ENCODE data around the gene PPME1.

The PPME1 gene

DNA sequence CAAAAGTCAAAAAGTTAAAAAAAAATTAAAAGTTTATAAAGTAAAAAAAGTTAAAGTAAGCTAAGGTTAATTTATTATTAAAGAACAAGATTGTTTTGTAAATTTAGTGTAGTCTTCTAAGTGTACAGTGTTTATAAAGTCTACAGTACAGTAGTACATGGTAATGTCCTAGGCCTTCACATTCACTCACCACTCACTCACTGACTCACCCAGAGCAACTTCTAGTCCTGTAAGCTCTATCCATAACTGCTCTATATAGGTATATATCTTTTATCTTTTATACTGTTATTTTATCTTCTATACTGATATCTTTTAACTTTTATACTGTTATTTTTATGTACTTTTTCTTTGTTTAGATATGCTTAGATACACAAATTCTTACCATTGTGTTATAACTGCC lies 11.4 kb upstream of the PPME1 start:
- DNase-seq (ENCODE audit: extremely low read depth, low read depth) = no peak
- TF ChIP-seq, protein P1, sequence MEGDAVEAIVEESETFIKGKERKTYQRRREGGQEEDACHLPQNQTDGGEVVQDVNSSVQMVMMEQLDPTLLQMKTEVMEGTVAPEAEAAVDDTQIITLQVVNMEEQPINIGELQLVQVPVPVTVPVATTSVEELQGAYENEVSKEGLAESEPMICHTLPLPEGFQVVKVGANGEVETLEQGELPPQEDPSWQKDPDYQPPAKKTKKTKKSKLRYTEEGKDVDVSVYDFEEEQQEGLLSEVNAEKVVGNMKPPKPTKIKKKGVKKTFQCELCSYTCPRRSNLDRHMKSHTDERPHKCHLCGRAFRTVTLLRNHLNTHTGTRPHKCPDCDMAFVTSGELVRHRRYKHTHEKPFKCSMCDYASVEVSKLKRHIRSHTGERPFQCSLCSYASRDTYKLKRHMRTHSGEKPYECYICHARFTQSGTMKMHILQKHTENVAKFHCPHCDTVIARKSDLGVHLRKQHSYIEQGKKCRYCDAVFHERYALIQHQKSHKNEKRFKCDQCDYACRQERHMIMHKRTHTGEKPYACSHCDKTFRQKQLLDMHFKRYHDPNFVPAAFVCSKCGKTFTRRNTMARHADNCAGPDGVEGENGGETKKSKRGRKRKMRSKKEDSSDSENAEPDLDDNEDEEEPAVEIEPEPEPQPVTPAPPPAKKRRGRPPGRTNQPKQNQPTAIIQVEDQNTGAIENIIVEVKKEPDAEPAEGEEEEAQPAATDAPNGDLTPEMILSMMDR (IDR thresholded peaks at IDR 0.05; ENCODE audit: low read depth, low read length, missing control alignments) = no peak
- no peak overlapping the region for H3K4me3 ChIP-seq (replicated peaks; ENCODE audit: low read depth, low read length)

DNA sequence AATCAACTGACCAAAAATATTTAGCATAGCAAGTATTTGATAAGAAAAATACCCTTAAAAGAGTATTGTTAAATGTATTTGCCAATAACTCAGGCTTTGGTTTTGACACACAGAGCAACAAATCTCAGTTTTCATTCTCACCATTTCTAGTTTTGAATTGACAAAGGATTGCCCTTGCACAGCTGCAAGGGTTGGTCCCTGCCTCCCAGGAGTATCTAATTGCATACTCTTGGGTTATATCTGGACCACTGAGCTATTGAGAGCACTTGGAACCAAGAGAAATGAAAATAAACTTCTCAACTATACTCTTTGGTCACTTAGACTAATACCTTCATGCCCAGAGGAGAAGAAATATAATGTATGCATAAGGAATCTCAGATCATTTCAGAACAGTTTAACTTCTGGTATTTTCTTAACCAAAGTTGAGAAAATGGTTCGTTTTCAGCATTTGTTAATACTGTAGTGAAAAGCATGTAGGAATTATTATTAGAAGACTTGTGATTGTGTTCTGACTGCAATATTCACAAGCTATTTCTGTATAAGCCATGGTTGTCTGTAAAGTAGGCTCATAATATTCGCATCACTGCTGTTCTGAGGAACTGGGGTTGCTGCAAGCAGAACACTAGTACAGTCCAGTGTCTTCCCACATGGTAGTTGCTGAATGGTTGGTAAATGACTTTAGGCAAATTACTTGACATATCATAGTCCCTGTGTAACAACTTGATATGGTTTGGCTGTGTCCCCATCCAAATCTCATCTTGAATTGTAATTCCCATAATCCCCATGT lies 8.2 kb upstream of the PPME1 start:
- TF ChIP-seq, protein P1 (IDR thresholded peaks at IDR 0.05; ENCODE audit: low read depth, low read length, missing control alignments) = no peak
- H3K4me3 ChIP-seq (replicated peaks; ENCODE audit: low read depth, low read length) = no peak overlapping the region
- DNase-seq (ENCODE audit: extremely low read depth, low read depth) = no peak

- peak overlapping the region; percentile 81 for H3K4me3 ChIP-seq (replicated peaks; ENCODE audit: low read depth, low read length)
- TF ChIP-seq, protein P1 (IDR thresholded peaks at IDR 0.05; ENCODE audit: low read depth, low read length, missing control alignments) = no peak
- no peak for DNase-seq (ENCODE audit: extremely low read depth, low read depth)
Observed at GRCh38 chr11:74168838-74169237, 2.3 kb upstream of the PPME1 start.

DNA sequence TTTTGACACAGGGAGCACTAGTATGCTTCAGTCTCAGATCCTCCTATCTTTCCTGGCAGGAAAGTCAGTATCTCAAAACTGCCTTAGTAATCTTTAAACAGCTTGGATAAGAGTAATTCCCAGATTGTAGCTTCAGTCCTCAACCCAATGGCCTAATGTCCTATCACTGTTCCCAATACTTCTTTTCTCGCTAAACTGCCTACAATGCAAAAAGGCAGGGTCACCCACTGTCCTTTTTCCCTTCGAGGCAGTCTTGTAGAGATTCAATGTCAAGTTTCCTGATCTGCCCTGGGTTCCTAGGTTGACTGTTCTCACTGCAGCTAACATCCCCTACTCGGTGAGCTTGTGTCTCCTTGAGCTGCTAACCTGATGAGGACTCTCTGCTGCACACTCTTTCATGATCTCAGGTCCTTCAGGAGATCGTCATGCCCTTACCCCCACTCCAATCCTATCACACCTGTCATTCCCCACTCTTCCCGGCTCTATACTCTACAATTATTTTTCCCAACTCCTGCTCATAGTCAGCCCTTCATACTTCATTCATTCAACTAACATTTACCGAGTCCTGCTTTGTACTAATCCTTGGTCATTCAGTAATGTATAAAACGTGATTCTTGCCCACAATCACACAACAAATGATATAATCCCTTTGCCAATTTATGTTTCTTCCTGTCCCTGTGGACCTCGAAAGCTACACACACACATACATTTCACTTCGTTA lies 1.2 kb upstream of the PPME1 start:
- DNase-seq (ENCODE audit: extremely low read depth, low read depth) = no peak
- peak overlapping the region; percentile 81 for H3K4me3 ChIP-seq (replicated peaks; ENCODE audit: low read depth, low read length)
- TF ChIP-seq, protein P1 (IDR thresholded peaks at IDR 0.05; ENCODE audit: low read depth, low read length, missing control alignments) = no peak

- DNase-seq (ENCODE audit: extremely low read depth, low read depth) = no peak
- peak overlapping the region; percentile 81 for H3K4me3 ChIP-seq (replicated peaks; ENCODE audit: low read depth, low read length)
- TF ChIP-seq, protein P1 (IDR thresholded peaks at IDR 0.05; ENCODE audit: low read depth, low read length, missing control alignments) = no peak
Observed at GRCh38 chr11:74171630-74171968, 510 bp downstream of the PPME1 start.

- peak overlapping the region; percentile 81 for H3K4me3 ChIP-seq (replicated peaks; ENCODE audit: low read depth, low read length)
Observed at GRCh38 chr11:74171997-74172396, 908 bp downstream of the PPME1 start.

More at GRCh38 chr11:74171997-74172396, 908 bp downstream of the PPME1 start:
- TF ChIP-seq, protein P1 (IDR thresholded peaks at IDR 0.05; ENCODE audit: low read depth, low read length, missing control alignments) = no peak
- DNase-seq (ENCODE audit: extremely low read depth, low read depth) = no peak

Measured in HFF-Myc (cell line).